Psoas muscle (tissue), 8 donors: ENCODE results near the gene FASTKD1. TPM values are rescaled to one million over a fixed set of nuclear protein-coding genes. Genes with fewer than 3 reads are reported as not detected.
A peak's percentile ranks its signal among the peaks of the same experiment; 100 is the strongest.
"Not testable (repeated sequence)": the region's sequence is repeated elsewhere in the genome, so short reads cannot be mapped to it uniquely, and the experiment has no call there.

Source experiments
- ATAC-seq, 4 donors: fragments of 200-7000 bp; cut with Tn5 transposase; one replicate each; pipeline ENCODE4 v1.9.1; 2020; ENCODE audit warnings: moderate library complexity in 3 of 4, mild to moderate bottlenecking in 2 of 4
- DNase-seq, 2 donors: peaks; one replicate each; pipeline ENCODE4 v3.0.0-alpha.2; 2020
- H3K27ac ChIP-seq: fragments of 200-600 bp; one replicate; pipeline ENCODE4 v1.8.0; 2022
- H3K27me3 ChIP-seq, 3 donors: fragments of 200-600 bp in 1 of 3; one replicate each; pipeline versions ENCODE4 v1.6.1 to v1.8.0; 2013 to 2022; ENCODE audit warnings: low read length in 2 of 3, mild to moderate bottlenecking in 2 of 3, moderate library complexity in 1 of 3; ENCODE audit not compliant: insufficient read depth in 3 of 3
- H3K36me3 ChIP-seq, 2 donors: fragments of 200-600 bp in 1 of 2; one replicate each; pipeline versions ENCODE4 v1.6.1 to v1.8.0; 2013 to 2022; ENCODE audit warnings: low read depth in 1 of 2, mild to moderate bottlenecking in 1 of 2, moderate library complexity in 1 of 2; ENCODE audit not compliant: insufficient read depth in 1 of 2
- H3K4me1 ChIP-seq: fragments of 200-600 bp; one replicate; pipeline ENCODE4 v1.8.0; 2022
- H3K4me3 ChIP-seq: fragments of 200-600 bp; one replicate; pipeline ENCODE4 v1.8.0; 2022; ENCODE audit warnings: mild to moderate bottlenecking
- H3K9me3 ChIP-seq: fragments of 200-600 bp; one replicate; pipeline ENCODE4 v1.8.0; 2022
- WGBS, 3 donors: extraction: QIAGEN DNeasy Blood & Tissue Kit; methylation state at CpG; one replicate each; pipeline versions ENCODE4 v1.1.6 to v1.1.7; 2013; 5-methylcytosine and 5-hydroxymethylcytosine counted together
- intact Hi-C, 2 donors: fragments of 100-400 bp; cut with DNase I; formaldehyde crosslinking; loops; one replicate each; pipeline versions ENCODE4 v1.11.0 to v1.14.2; 2022
- polyA plus RNA-seq, 3 donors: library from polyadenylated mRNA; stranded (reverse); fragments of 200-250 nt; gene quantifications; one replicate each; pipeline ENCODE4 v1.2.3, GENCODE V29; 2013
- total RNA-seq, 4 donors: library from RNA; stranded (reverse); fragmentation: NEBNext Ultra II Directional in 2 of 4; extraction: Animal tissue kit (Norgen Biotek cat#: 25700) in 2 of 4; gene quantifications; one replicate each; pipeline versions ENCODE4 v1.2.1 to v1.2.4, GENCODE V29; 2021 to 2023
- TF ChIP-seq, protein P1 (sequence below): fragments of 200-600 bp; IDR thresholded peaks from one replicate; pipeline ENCODE4 v1.8.0; 2022; ENCODE audit warnings: antibody characterized with exemption
- donor health status: healthy with polysubstance abuse.
- donor health status: DM: no; HTN: no; CAD: no; lungs with moderate emphysema.
- donor health status: Bipolar disorder and iron deficiency.
- donor health status: healthy.
- donor health status: DM: yes; HTN: yes; CAD: no.
- donor health status: DM: no; HTN: no; CAD: no.
- donor health status: DM: no; HTN: no; CAD: no.
- donor health status: DM: yes; HTN: yes; CAD: no.

The FASTKD1 gene
- total and polyA plus RNA-seq, 7 donors: 12.9 to 53.1 (median 28.5) TPM

DNA sequence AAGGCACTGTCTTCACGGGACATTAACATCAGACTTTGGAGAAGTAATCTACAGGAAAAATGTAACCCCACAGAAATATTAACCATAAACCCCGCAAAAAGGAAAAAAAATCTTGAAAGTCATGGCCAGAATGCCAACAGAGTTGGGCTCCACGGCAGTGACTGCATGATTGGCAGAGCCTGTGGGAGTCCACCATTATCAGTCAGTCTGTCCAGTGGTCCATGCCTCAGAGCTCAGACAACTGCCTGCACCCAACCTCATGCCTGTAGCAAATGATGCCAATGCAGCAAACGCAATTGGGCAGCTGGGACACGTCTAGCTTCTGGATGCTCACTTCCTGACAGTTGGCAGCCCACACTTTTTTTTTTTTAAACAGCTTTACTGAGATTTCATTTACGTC is 5.4 kb upstream of the FASTKD1 start:
- no peak for DNase-seq
- TF ChIP-seq, protein P1, sequence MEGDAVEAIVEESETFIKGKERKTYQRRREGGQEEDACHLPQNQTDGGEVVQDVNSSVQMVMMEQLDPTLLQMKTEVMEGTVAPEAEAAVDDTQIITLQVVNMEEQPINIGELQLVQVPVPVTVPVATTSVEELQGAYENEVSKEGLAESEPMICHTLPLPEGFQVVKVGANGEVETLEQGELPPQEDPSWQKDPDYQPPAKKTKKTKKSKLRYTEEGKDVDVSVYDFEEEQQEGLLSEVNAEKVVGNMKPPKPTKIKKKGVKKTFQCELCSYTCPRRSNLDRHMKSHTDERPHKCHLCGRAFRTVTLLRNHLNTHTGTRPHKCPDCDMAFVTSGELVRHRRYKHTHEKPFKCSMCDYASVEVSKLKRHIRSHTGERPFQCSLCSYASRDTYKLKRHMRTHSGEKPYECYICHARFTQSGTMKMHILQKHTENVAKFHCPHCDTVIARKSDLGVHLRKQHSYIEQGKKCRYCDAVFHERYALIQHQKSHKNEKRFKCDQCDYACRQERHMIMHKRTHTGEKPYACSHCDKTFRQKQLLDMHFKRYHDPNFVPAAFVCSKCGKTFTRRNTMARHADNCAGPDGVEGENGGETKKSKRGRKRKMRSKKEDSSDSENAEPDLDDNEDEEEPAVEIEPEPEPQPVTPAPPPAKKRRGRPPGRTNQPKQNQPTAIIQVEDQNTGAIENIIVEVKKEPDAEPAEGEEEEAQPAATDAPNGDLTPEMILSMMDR: no peak
- Histone ChIP-seq H3K36me3 (peaks cover 0 to 3% of the 10 kb centered on the region in 2 donors), H3K4me1 (no peaks in the 10 kb centered on the region), H3K27me3 (no peaks in the 10 kb centered on the region), H3K4me3 (no peak overlapping the region), H3K9me3 (no peaks in the 10 kb centered on the region), H3K27ac (no peak overlapping the region)
- 32 to 48% (median 43%) methylated on average over 6 of the region's 6 CpGs for WGBS, 3 donors
- no peak for ATAC-seq
- intact Hi-C loops: no loop called here

DNA sequence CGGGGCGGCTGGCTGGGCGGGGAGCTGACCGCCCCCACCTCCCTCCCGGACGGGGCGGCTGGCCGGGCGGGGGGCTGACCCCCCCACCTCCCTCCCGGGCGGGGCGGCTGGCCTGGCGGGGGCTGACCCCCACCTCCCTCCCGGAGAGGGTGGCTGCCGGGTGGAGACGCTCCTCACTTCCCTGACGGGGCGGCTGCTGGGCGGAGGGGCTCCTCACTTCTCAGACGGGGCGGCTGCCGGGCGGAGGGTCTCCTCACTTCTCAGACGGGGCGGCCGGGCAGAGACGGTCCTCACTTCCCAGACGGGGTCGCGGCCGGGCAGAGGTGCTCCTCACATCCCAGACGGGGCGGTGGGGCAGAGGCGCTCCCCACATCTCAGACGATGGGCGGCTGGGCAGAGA is 1.6 kb upstream of the FASTKD1 start:
- WGBS, 3 donors: 91 to 98% (median 93%) methylated on average over 13 to 27 of the region's 36 CpGs
- DNase-seq, intact Hi-C loops: not testable (repeated sequence)

DNA sequence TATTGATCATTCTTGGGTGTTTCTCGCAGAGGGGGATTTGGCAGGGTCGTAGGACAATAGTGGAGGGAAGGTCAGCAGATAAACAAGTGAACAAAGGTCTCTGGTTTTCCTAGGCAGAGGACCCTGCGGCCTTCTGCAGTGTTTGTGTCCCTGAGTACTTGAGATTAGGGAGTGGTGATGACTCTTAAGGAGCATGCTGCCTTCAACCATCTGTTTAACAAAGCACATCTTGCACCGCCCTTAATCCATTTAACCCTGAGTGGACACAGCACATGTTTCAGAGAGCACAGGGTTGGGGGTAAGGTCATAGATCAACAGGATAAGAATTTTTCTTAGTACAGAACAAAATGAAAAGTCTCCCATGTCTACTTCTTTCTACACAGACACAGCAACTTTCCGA is 874 bp upstream of the FASTKD1 start:
- H3K4me3 ChIP-seq, H3K27ac ChIP-seq, intact Hi-C loops, DNase-seq, H3K36me3 ChIP-seq, ATAC-seq, H3K9me3 ChIP-seq, H3K27me3 ChIP-seq: not testable (repeated sequence)
- 74 to 88% (median 86%) methylated on average over 4 to 5 of the region's 5 CpGs for WGBS, 3 donors
- H3K4me1 ChIP-seq: peaks cover 21% of the 10 kb centered on the region

More for the DNA sequence above, 1.6 kb upstream of the FASTKD1 start:
- not testable (repeated sequence) for H3K9me3 ChIP-seq, H3K27me3 ChIP-seq, H3K36me3 ChIP-seq, H3K27ac ChIP-seq, ATAC-seq, H3K4me3 ChIP-seq
- peaks cover 21% of the 10 kb centered on the region for H3K4me1 ChIP-seq

DNA sequence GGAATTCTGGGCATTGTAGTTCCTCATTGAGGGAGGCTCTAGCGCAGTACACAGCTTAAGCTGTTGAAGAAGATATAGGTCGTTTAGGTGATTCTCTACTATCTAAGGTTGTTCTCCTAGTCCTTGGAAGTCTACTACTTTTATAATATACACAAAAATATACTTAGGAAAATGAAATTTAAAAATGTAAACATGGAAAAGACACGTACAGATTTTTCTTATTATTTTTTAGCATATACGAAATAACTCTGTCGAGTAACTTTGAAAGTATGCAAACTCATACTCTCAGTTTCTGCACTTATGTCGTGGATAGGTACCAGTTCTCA is 272 bp upstream of the FASTKD1 start:
- no peaks in the 10 kb centered on the region for H3K9me3 ChIP-seq
- H3K4me1 ChIP-seq: peaks cover 21% of the 10 kb centered on the region
- intact Hi-C loops: no loop called here
- ATAC-seq: no peak
- 34 to 35% (median 35%) methylated on average over 6 of the region's 6 CpGs for WGBS, 3 donors
- H3K36me3 ChIP-seq: peaks cover 0 to 1% of the 10 kb centered on the region in 2 donors
- H3K4me3 ChIP-seq: peak overlapping the region; percentile 83
- H3K27ac ChIP-seq: peak overlapping the region; percentile 67
- DNase-seq: no peak
- H3K27me3 ChIP-seq: no peaks in the 10 kb centered on the region
- TF ChIP-seq, protein P1: no peak

DNA sequence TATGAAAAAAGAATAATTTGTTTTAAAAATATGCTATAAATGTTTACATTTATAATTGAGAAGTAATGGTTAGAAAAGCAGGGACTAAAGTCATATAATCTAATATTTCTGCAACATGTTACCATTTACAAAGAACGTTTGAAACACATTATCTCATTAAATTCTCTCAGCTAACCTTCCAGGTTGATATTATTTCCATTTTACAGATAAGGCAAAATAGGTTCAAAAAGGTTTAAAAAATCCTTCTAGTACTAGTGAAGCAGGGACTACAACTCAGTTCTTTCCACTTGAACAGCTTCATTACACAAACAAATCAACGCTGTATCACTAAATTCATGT is 875 bp downstream of the FASTKD1 start:
- Histone ChIP-seq H3K36me3 (peaks cover 0 to 13% of the 10 kb centered on the region in 2 donors), H3K27me3 (no peaks in the 10 kb centered on the region), H3K9me3 (no peaks in the 10 kb centered on the region), H3K27ac (no peak overlapping the region), H3K4me1 (peaks cover 21% of the 10 kb centered on the region), H3K4me3 (peak overlapping the region; percentile 83)
- WGBS, 3 donors: 10 to 22% (median 16%) methylated on average over 2 of the region's 2 CpGs
- intact Hi-C loops: no loop called here
- TF ChIP-seq, protein P1: no peak
- no peak for ATAC-seq
- no peak for DNase-seq

DNA sequence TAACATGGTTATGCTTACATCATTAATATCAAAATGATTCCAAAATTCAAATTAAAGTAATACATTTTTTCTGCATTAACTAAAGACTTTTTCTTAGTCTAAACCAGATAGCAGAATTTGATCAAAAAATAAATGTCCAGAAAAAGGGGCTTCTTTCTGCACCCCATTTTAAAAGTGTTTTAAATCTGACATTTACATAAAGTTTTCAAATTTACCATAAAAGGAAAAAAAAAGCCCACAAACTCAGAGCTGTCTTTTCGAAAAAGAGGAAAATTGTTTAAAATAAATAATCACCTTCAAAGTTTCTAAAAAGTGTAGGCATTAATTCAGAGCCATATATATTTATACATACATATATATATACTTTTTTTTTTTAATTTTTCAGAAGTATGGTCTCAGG is 1.5 kb downstream of the FASTKD1 start:
- Histone ChIP-seq H3K27me3 (no peaks in the 10 kb centered on the region), H3K36me3 (peaks cover 0 to 18% of the 10 kb centered on the region in 2 donors), H3K27ac (no peak overlapping the region), H3K4me3 (peak overlapping the region; percentile 83), H3K4me1 (peaks cover 21% of the 10 kb centered on the region), H3K9me3 (no peaks in the 10 kb centered on the region)
- DNase-seq (no peak), ATAC-seq (no peak)
- TF ChIP-seq, protein P1: no peak
- 75 to 83% (median 83%) methylated on average over 1 of the region's 1 CpG for WGBS, 3 donors
- intact Hi-C loops: no loop called here
